HG03280 (cell line): Measurements from ENCODE around the gene NTN4.
"Not testable (repeated sequence)": the region's sequence is repeated elsewhere in the genome, so short reads cannot be mapped to it uniquely, and the experiment has no call there.

Experiments used
- ATAC-seq: cut with Tn5 transposase; IDR thresholded peaks from one replicate; pipeline ENCODE4 v1.9.1; 2021; ENCODE audit warnings: mild to moderate bottlenecking, moderate library complexity; ENCODE audit not compliant: unreplicated experiment

The NTN4 gene

GRCh38 chr12:95756362-95756761 is 34.2 kb downstream of the NTN4 start:
- no peak for ATAC-seq

GRCh38 chr12:95755261-95755865 is 35.2 kb downstream of the NTN4 start:
- ATAC-seq = no peak

- ATAC-seq = not testable (repeated sequence)
Observed at GRCh38 chr12:95746062-95746461, 44.5 kb downstream of the NTN4 start.

GRCh38 chr12:95742586-95742985 is 48.0 kb downstream of the NTN4 start:
- no peak for ATAC-seq

GRCh38 chr12:95741635-95742034 is 48.9 kb downstream of the NTN4 start:
- no peak for ATAC-seq

- ATAC-seq = no peak
Observed at GRCh38 chr12:95740751-95741150, 49.8 kb downstream of the NTN4 start.

- no peak for ATAC-seq
Observed at GRCh38 chr12:95739561-95740313, 50.8 kb downstream of the NTN4 start.

- ATAC-seq = no peak
Observed at GRCh38 chr12:95738024-95738611, 52.4 kb downstream of the NTN4 start.

- ATAC-seq = no peak
Observed at GRCh38 chr12:95736631-95737030, 53.9 kb downstream of the NTN4 start.

- not testable (repeated sequence) for ATAC-seq
Observed at GRCh38 chr12:95735728-95736127, 54.8 kb downstream of the NTN4 start.

- ATAC-seq = no peak
Observed at GRCh38 chr12:95733141-95733825, 57.3 kb downstream of the NTN4 start.

GRCh38 chr12:95731519-95731958 is 59.0 kb downstream of the NTN4 start:
- peak; percentile 79 for ATAC-seq

GRCh38 chr12:95730457-95730856 is 60.1 kb downstream of the NTN4 start:
- no peak for ATAC-seq

- no peak for ATAC-seq
Observed at GRCh38 chr12:95726903-95727302, 63.7 kb downstream of the NTN4 start.

- no peak for ATAC-seq
Observed at GRCh38 chr12:95724767-95725166, 65.8 kb downstream of the NTN4 start.

GRCh38 chr12:95723693-95724384 is 66.7 kb downstream of the NTN4 start:
- no peak for ATAC-seq

- no peak for ATAC-seq
Observed at GRCh38 chr12:95721320-95721719, 69.2 kb downstream of the NTN4 start.

GRCh38 chr12:95720146-95720545 is 70.4 kb downstream of the NTN4 start:
- no peak for ATAC-seq

GRCh38 chr12:95718772-95719171 is 71.8 kb downstream of the NTN4 start:
- ATAC-seq = no peak

- ATAC-seq = no peak
Observed at GRCh38 chr12:95718006-95718431, 72.5 kb downstream of the NTN4 start.
